ENCODE data around the gene TRMT5.

The TRMT5 gene

DNA sequence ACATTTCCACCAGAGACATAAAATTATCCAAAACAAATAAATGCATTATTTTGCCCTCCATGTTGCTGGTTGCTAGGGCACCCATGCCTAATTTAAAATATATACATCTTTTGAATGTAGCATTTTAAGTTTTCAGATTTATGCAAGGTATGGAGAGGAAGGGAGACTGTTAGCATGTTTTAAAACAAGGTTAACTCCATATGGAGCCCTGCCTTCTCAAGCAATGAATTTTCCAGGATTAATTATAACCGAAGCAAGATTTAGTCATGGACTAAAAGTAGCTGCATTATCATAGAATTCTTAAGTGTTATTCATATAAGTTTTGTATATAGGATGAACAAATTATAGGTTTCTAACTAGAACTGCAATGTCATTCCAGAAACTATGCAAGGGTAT, 37.2 kb downstream of the TRMT5 start:
- H2AFZ ChIP-seq (ENCODE audit: low read length): no peak overlapping the region
- no peak overlapping the region for H3K4me2 ChIP-seq (ENCODE audit: low read depth, low read length)
- no peak overlapping the region for H3K4me3 ChIP-seq (ENCODE audit: low read length)
- no peak for DNase-seq
- no peaks in the 10 kb centered on the region for H3K79me2 ChIP-seq (ENCODE audit: low read length)
- no peak overlapping the region for H3K9ac ChIP-seq (ENCODE audit: low read length)
- no peaks in the 10 kb centered on the region for H3F3A ChIP-seq (ENCODE audit: insufficient read depth, low read length)
- no peaks in the 10 kb centered on the region for H3K36me3 ChIP-seq (replicated peaks; ENCODE audit: insufficient read depth, low read length)
- H4K20me1 ChIP-seq (ENCODE audit: insufficient read depth, low read length): no peaks in the 10 kb centered on the region
- H3K27ac ChIP-seq (ENCODE audit: low read length): no peak overlapping the region
- no peaks in the 10 kb centered on the region for H3K9me2 ChIP-seq (replicated peaks; ENCODE audit: insufficient read depth, low read length)
- H3K9me3 ChIP-seq (replicated peaks; ENCODE audit: insufficient read depth, low read length): no peaks in the 10 kb centered on the region
- no peak for TF ChIP-seq EZH2phosphoT487 (IDR thresholded peaks at IDR 0.05; ENCODE audit: low read length)
- no peak for TF ChIP-seq EZH2 (optimal IDR thresholded peaks at IDR 0.05; ENCODE audit: low read depth, low read length)
- TF ChIP-seq, protein P1, sequence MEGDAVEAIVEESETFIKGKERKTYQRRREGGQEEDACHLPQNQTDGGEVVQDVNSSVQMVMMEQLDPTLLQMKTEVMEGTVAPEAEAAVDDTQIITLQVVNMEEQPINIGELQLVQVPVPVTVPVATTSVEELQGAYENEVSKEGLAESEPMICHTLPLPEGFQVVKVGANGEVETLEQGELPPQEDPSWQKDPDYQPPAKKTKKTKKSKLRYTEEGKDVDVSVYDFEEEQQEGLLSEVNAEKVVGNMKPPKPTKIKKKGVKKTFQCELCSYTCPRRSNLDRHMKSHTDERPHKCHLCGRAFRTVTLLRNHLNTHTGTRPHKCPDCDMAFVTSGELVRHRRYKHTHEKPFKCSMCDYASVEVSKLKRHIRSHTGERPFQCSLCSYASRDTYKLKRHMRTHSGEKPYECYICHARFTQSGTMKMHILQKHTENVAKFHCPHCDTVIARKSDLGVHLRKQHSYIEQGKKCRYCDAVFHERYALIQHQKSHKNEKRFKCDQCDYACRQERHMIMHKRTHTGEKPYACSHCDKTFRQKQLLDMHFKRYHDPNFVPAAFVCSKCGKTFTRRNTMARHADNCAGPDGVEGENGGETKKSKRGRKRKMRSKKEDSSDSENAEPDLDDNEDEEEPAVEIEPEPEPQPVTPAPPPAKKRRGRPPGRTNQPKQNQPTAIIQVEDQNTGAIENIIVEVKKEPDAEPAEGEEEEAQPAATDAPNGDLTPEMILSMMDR (IDR thresholded peaks at IDR 0.05; ENCODE audit: low read length): no peak
- no peaks in the 10 kb centered on the region for H3K4me1 ChIP-seq (ENCODE audit: low read length)
- no peaks in the 10 kb centered on the region for H3K27me3 ChIP-seq (replicated peaks; ENCODE audit: insufficient read depth, low read length)

- Histone ChIP-seq H4K20me1 (ENCODE audit: insufficient read depth, low read length) (no peaks in the 10 kb centered on the region), H3K9me3 (replicated peaks; ENCODE audit: insufficient read depth, low read length) (no peaks in the 10 kb centered on the region), H3K4me1 (ENCODE audit: low read length) (no peaks in the 10 kb centered on the region), H3K36me3 (replicated peaks; ENCODE audit: insufficient read depth, low read length) (no peaks in the 10 kb centered on the region), H3K9ac (ENCODE audit: low read length) (no peak overlapping the region), H3K27ac (ENCODE audit: low read length) (no peak overlapping the region), H3K27me3 (replicated peaks; ENCODE audit: insufficient read depth, low read length) (no peaks in the 10 kb centered on the region), H3K9me2 (replicated peaks; ENCODE audit: insufficient read depth, low read length) (no peaks in the 10 kb centered on the region), H2AFZ (ENCODE audit: low read length) (no peak overlapping the region), H3F3A (ENCODE audit: insufficient read depth, low read length) (no peaks in the 10 kb centered on the region), H3K4me2 (ENCODE audit: low read depth, low read length) (no peak overlapping the region), H3K4me3 (ENCODE audit: low read length) (no peak overlapping the region), H3K79me2 (ENCODE audit: low read length) (no peaks in the 10 kb centered on the region)
- TF ChIP-seq EZH2phosphoT487 (IDR thresholded peaks at IDR 0.05; ENCODE audit: low read length) (no peak), EZH2 (optimal IDR thresholded peaks at IDR 0.05; ENCODE audit: low read depth, low read length) (no peak)
- TF ChIP-seq, protein P1 (IDR thresholded peaks at IDR 0.05; ENCODE audit: low read length): no peak
- DNase-seq: no peak
These were observed 45.6 kb downstream of the TRMT5 start for GRCh38 chr14:60935319-60935718.

- Histone ChIP-seq H3K36me3 (replicated peaks; ENCODE audit: insufficient read depth, low read length) (no peaks in the 10 kb centered on the region), H3K9me3 (replicated peaks; ENCODE audit: insufficient read depth, low read length) (no peaks in the 10 kb centered on the region), H3K79me2 (ENCODE audit: low read length) (no peaks in the 10 kb centered on the region), H3K9ac (ENCODE audit: low read length) (no peak overlapping the region), H3K4me2 (ENCODE audit: low read depth, low read length) (no peak overlapping the region), H3F3A (ENCODE audit: insufficient read depth, low read length) (no peaks in the 10 kb centered on the region), H3K27ac (ENCODE audit: low read length) (no peak overlapping the region), H3K4me3 (ENCODE audit: low read length) (no peak overlapping the region), H2AFZ (ENCODE audit: low read length) (no peak overlapping the region), H4K20me1 (ENCODE audit: insufficient read depth, low read length) (no peaks in the 10 kb centered on the region), H3K27me3 (replicated peaks; ENCODE audit: insufficient read depth, low read length) (no peaks in the 10 kb centered on the region), H3K9me2 (replicated peaks; ENCODE audit: insufficient read depth, low read length) (no peaks in the 10 kb centered on the region), H3K4me1 (ENCODE audit: low read length) (no peaks in the 10 kb centered on the region)
- TF ChIP-seq EZH2phosphoT487 (IDR thresholded peaks at IDR 0.05; ENCODE audit: low read length) (no peak), EZH2 (optimal IDR thresholded peaks at IDR 0.05; ENCODE audit: low read depth, low read length) (no peak)
- TF ChIP-seq, protein P1 (IDR thresholded peaks at IDR 0.05; ENCODE audit: low read length): no peak
- DNase-seq: no peak
These were observed 46.8 kb downstream of the TRMT5 start for GRCh38 chr14:60933920-60934655.

Measured in MM.1S (cell line).